Uterus (tissue), 2 donors: ENCODE data around the gene POU3F1.

Experiments
- CTCF ChIP-seq, 4 experiments: fragments of 200-600 bp in 2 of 4; fragments of 450-650 bp in 2 of 4; sonication (generic) in 2 of 4; IDR thresholded peaks; one replicate each; pipeline ENCODE4 v1.5.1; 2016 to 2019; ENCODE audit warnings: antibody characterized with exemption in 4 of 4, mild to moderate bottlenecking in 2 of 4, moderate library complexity in 1 of 4
- POLR2A ChIP-seq, 2 donors: fragments of 450-650 bp; IDR thresholded peaks; one replicate each; pipeline ENCODE4 v1.6.1; 2016; ENCODE audit warnings: antibody characterized with exemption in 2 of 2, mild to moderate bottlenecking in 1 of 2, moderate library complexity in 1 of 2

- TF ChIP-seq CTCF (IDR thresholded peaks at IDR 0.05) (no peak), POLR2A (IDR thresholded peaks at IDR 0.05) (no peak)
These were observed 41.1 kb upstream of the POU3F1 start for GRCh38 chr1:38087676-38088075.
